Ascending aorta (tissue), 2 donors: ENCODE data around the gene STYX. TPM values are rescaled to one million over a fixed set of nuclear protein-coding genes. Genes with fewer than 3 reads are reported as not detected.

ENCODE experiments used
- DNase-seq, 2 donors: peaks; one replicate each; pipeline ENCODE4 v3.0.0-alpha.2; 2019; ENCODE audit warnings: low spot score in 2 of 2
- H3K27ac ChIP-seq, 2 donors: fragments of 200-600 bp; sonication (generic); one replicate each; pipeline ENCODE4 v1.5.1; 2016 to 2017; ENCODE audit warnings: mild to moderate bottlenecking in 1 of 2
- H3K27me3 ChIP-seq: fragments of 200-600 bp; sonication (generic); one replicate; pipeline ENCODE4 v1.5.1; 2017
- H3K36me3 ChIP-seq, 2 donors: fragments of 200-600 bp; sonication (generic); one replicate each; pipeline ENCODE4 v1.5.1; 2016
- H3K4me1 ChIP-seq, 2 donors: fragments of 200-600 bp; sonication (generic); one replicate each; pipeline ENCODE4 v1.5.1; 2016 to 2017; ENCODE audit warnings: mild to moderate bottlenecking in 1 of 2
- H3K4me3 ChIP-seq, 2 donors: fragments of 200-600 bp; sonication (generic); one replicate each; pipeline ENCODE4 v1.5.1; 2016 to 2017; ENCODE audit warnings: mild to moderate bottlenecking in 1 of 2
- H3K9me3 ChIP-seq, 2 donors: fragments of 200-600 bp; sonication (generic); one replicate each; pipeline ENCODE4 v1.5.1; 2016
- CTCF ChIP-seq, 3 experiments: fragments of 200-600 bp in 2 of 3; fragments of 450-650 bp in 1 of 3; sonication (generic) in 2 of 3; IDR thresholded peaks; one replicate each; pipeline ENCODE4 v1.5.1; 2016 to 2019; ENCODE audit warnings: antibody characterized with exemption in 3 of 3, mild to moderate bottlenecking in 1 of 3, moderate library complexity in 1 of 3
- intact Hi-C: fragments of 100-400 bp; cut with DNase I; formaldehyde crosslinking; loops from one replicate; pipeline ENCODE4 v1.15.1; 2023
- total RNA-seq: library from RNA; depleted of rRNA; stranded (reverse); fragments of >200 nt; gene quantifications from one replicate; pipeline ENCODE4 v1.1.0, GENCODE V29; 2016

STYX gene
- total RNA-seq, 1 donor from 2014 or later: 5.2 TPM

- Histone ChIP-seq H3K4me3 (no peak overlapping the region), H3K4me1 (no peaks in the 10 kb centered on the region), H3K36me3 (peaks cover 24 to 51% of the 10 kb centered on the region in 2 donors), H3K9me3 (no peaks in the 10 kb centered on the region), H3K27me3 (no peaks in the 10 kb centered on the region), H3K27ac (no peak overlapping the region)
- DNase-seq: no peak
- no peak for TF ChIP-seq CTCF (IDR thresholded peaks at IDR 0.05)
- intact Hi-C loops: no loop called here
Observed at GRCh38 chr14:52767058-52767833, 37.3 kb downstream of the STYX start.

- intact Hi-C loops: no loop called here
Observed at GRCh38 chr14:52769887-52770286, 39.9 kb downstream of the STYX start.

GRCh38 chr14:52776816-52777215 is 46.9 kb downstream of the STYX start:
- H3K9me3 ChIP-seq: no peaks in the 10 kb centered on the region
- no peak overlapping the region for H3K27ac ChIP-seq
- H3K4me3 ChIP-seq: no peak overlapping the region
- TF ChIP-seq CTCF (IDR thresholded peaks at IDR 0.05): no peak
- no peaks in the 10 kb centered on the region for H3K27me3 ChIP-seq
- DNase-seq: no peak
- peaks cover 27 to 57% of the 10 kb centered on the region in 2 donors for H3K36me3 ChIP-seq
- intact Hi-C loops: no loop called here
- H3K4me1 ChIP-seq: no peaks in the 10 kb centered on the region

More at GRCh38 chr14:52769887-52770286, 39.9 kb downstream of the STYX start:
- DNase-seq: no peak
- TF ChIP-seq CTCF (IDR thresholded peaks at IDR 0.05): no peak
- Histone ChIP-seq H3K4me1 (no peaks in the 10 kb centered on the region), H3K27me3 (no peaks in the 10 kb centered on the region), H3K9me3 (no peaks in the 10 kb centered on the region), H3K27ac (no peak overlapping the region), H3K36me3 (peaks cover 24 to 54% of the 10 kb centered on the region in 2 donors), H3K4me3 (no peak overlapping the region)

GRCh38 chr14:52778702-52779101 is 48.7 kb downstream of the STYX start:
- no peak for DNase-seq
- no peak overlapping the region for H3K4me3 ChIP-seq
- no peaks in the 10 kb centered on the region for H3K27me3 ChIP-seq
- TF ChIP-seq CTCF (IDR thresholded peaks at IDR 0.05): no peak
- no peak overlapping the region for H3K27ac ChIP-seq
- H3K4me1 ChIP-seq: peaks cover 0 to 5% of the 10 kb centered on the region in 2 donors
- H3K9me3 ChIP-seq: no peaks in the 10 kb centered on the region
- intact Hi-C loops: no loop called here
- peaks cover 27 to 55% of the 10 kb centered on the region in 2 donors for H3K36me3 ChIP-seq

GRCh38 chr14:52780893-52781292 is 50.9 kb downstream of the STYX start:
- H3K27ac ChIP-seq: no peak overlapping the region
- peaks cover 0 to 9% of the 10 kb centered on the region in 2 donors for H3K4me1 ChIP-seq
- H3K9me3 ChIP-seq: no peaks in the 10 kb centered on the region
- H3K36me3 ChIP-seq: peaks cover 20 to 44% of the 10 kb centered on the region in 2 donors
- DNase-seq: no peak
- no peak overlapping the region for H3K4me3 ChIP-seq
- no peaks in the 10 kb centered on the region for H3K27me3 ChIP-seq
- intact Hi-C loops: no loop called here
- TF ChIP-seq CTCF (IDR thresholded peaks at IDR 0.05): no peak
